ENCODE data around the gene ADCY4. TPM values are rescaled to one million over a fixed set of nuclear protein-coding genes. Genes with fewer than 3 reads are reported as not detected.
A peak's percentile ranks its signal among the peaks of the same experiment; 100 is the strongest.
"Not testable (repeated sequence)": the region's sequence is repeated elsewhere in the genome, so short reads cannot be mapped to it uniquely, and the experiment has no call there.

Gene ADCY4
- total and polyA plus RNA-seq, 2 of the 8 experiments (the other 6 are each of a cell fraction or from before 2014, with no cell fraction given) = 0.27 to 0.35 TPM

DNA sequence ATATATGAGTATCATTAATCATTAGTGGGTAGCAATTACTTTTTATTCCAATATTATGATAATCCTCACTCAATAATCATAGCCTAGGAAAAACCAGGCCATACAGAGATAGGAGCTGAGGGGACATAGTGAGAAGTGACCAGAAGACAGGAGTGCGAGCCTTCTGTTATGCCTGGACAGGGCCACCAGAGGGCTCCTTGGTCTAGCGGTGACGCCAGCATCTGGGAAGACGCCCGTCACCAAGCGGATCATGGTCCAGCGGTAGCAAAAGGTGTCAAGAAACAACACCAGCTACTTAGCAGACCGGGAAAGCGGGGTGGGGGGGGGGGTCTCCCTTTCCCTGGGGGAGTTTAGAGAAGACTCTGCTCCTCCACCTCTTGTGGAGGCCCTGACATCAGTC is 7.0 kb downstream of the ADCY4 start:
- not testable (repeated sequence) for H4K91ac ChIP-seq (replicated peaks; ENCODE audit: insufficient read length, low read length); H3K23ac ChIP-seq (ENCODE audit: insufficient read length); H3K14ac ChIP-seq (ENCODE audit: insufficient read length); H4K8ac ChIP-seq (ENCODE audit: extremely low read depth, insufficient read depth, low read length); H2BK120ac ChIP-seq (replicated peaks; ENCODE audit: low read depth, low read length); H2BK20ac ChIP-seq (ENCODE audit: low read length); H3K4me2 ChIP-seq (ENCODE audit: insufficient read depth in 1 of 2, low read depth in 2 of 2, low read length in 2 of 2); H2AFZ ChIP-seq (ENCODE audit: low read length); H3K4ac ChIP-seq (replicated peaks; ENCODE audit: insufficient read length, low read depth, low read length); H3K79me2 ChIP-seq (ENCODE audit: control insufficient read depth in 1 of 2, insufficient read depth in 2 of 2, low read length in 2 of 2); FAIRE-seq; H3K4me1 ChIP-seq (replicated peaks in 1 of 4; ENCODE audit: control insufficient read depth in 3 of 4, insufficient read depth in 4 of 4, low read length in 3 of 4); H3K23me2 ChIP-seq (ENCODE audit: low read depth, low read length); H3K79me1 ChIP-seq (ENCODE audit: low read depth, low read length); H2BK15ac ChIP-seq (ENCODE audit: low read length); H3K18ac ChIP-seq (ENCODE audit: extremely low read depth, low read length); H4K5ac ChIP-seq (ENCODE audit: insufficient read length, low read depth, low read length); H3K27ac ChIP-seq (ENCODE audit: low read depth, low read length); H3K56ac ChIP-seq (replicated peaks; ENCODE audit: insufficient read length, low read depth, low read length); H3K9ac ChIP-seq (replicated peaks in 1 of 4; ENCODE audit: extremely low read depth in 1 of 4, low read depth in 3 of 4, low read length in 3 of 4); H3K9me3 ChIP-seq (ENCODE audit: insufficient read depth in 2 of 2, low read depth in 1 of 2, low read length in 1 of 2); H3K36me3 ChIP-seq (ENCODE audit: control insufficient read depth in 2 of 4, insufficient read depth in 4 of 4, low read length in 3 of 4); H4K20me1 ChIP-seq (replicated peaks in 1 of 2; ENCODE audit: control insufficient read depth in 1 of 2, insufficient read depth in 2 of 2, low read length in 2 of 2); H2BK5ac ChIP-seq (ENCODE audit: low read depth, low read length); H2AK5ac ChIP-seq (ENCODE audit: low read depth, low read length); H3K4me3 ChIP-seq (ENCODE audit: extremely low read depth in 1 of 4, insufficient read depth in 2 of 4, low read depth in 3 of 4, low read length in 4 of 4); H2BK12ac ChIP-seq (ENCODE audit: low read depth, low read length)
- peak in 1 of 2 experiments; percentile 54 for DNase-seq (ENCODE audit: low read depth in 1 of 2, low spot score in 2 of 2)
- WGBS, 2 experiments (ENCODE audit: extremely low coverage in 1 of 2, insufficient coverage in 1 of 2, insufficient read length in 1 of 2, insufficient replicate concordance in 2 of 2, low coverage in 1 of 2, low lambda C conversion rate in 2 of 2, missing lambda C conversion rate in 1 of 2) = 12% methylated on average over 7 of the region's 9 CpGs; no CpG with 5 or more reads in 1 of the 2 experiments
- ChIA-PET CTCF (ENCODE audit: partially characterized antibody) (interaction anchor here (1.0 to 27.8 kb wide), 13 partner anchors 13 to 100 kb away, joined by 3 to 664 read pairs (median 4); partner anchors contain the start of genes CBLN3, CIDEB, KHNYN and LTB4R), POLR2A (ENCODE audit: partially characterized antibody) (interaction anchor here (1.4 kb wide), 1 partner anchor 11 kb away, joined by 3 read pairs; no protein-coding TSS in a partner anchor)
- peaks cover 2 to 46% (median 16%) of the 10 kb centered on the region in 4 experiments; a peak in 6 of 7 replicates for H3K27me3 ChIP-seq (replicated peaks in 1 of 4; ENCODE audit: control insufficient read depth in 3 of 4, extremely low read depth in 1 of 4, insufficient read depth in 3 of 4, low read length in 3 of 4)
- TF ChIP-seq RAD21 (IDR thresholded peaks at IDR 0.05 in 1 of 2, conservative IDR thresholded peaks at IDR 0.05 in 1 of 2; ENCODE audit: low read depth in 2 of 2, low read length in 2 of 2) = peak; percentile 21 to 28; a peak in 3 of 4 replicates
- TF ChIP-seq, protein P1, sequence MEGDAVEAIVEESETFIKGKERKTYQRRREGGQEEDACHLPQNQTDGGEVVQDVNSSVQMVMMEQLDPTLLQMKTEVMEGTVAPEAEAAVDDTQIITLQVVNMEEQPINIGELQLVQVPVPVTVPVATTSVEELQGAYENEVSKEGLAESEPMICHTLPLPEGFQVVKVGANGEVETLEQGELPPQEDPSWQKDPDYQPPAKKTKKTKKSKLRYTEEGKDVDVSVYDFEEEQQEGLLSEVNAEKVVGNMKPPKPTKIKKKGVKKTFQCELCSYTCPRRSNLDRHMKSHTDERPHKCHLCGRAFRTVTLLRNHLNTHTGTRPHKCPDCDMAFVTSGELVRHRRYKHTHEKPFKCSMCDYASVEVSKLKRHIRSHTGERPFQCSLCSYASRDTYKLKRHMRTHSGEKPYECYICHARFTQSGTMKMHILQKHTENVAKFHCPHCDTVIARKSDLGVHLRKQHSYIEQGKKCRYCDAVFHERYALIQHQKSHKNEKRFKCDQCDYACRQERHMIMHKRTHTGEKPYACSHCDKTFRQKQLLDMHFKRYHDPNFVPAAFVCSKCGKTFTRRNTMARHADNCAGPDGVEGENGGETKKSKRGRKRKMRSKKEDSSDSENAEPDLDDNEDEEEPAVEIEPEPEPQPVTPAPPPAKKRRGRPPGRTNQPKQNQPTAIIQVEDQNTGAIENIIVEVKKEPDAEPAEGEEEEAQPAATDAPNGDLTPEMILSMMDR (IDR thresholded peaks at IDR 0.05; ENCODE audit: control extremely low read depth in 1 of 3, insufficient read depth in 1 of 3, low read depth in 1 of 3, low read length in 3 of 3) = peak in 2 of 3 experiments; percentile 16 to 25; a peak in 2 of 4 replicates
